Neural progenitor cell (in vitro differentiated cells): Measurements from ENCODE around the gene CRB2. TPM values are rescaled to one million over a fixed set of nuclear protein-coding genes. Genes with fewer than 3 reads are reported as not detected.
A peak's percentile ranks its signal among the peaks of the same experiment; 100 is the strongest.

Experiments used
- DNase-seq: peaks from one replicate; pipeline ENCODE4 v3.0.0-alpha.2; 2016; ENCODE audit warnings: low spot score
- H2AFZ ChIP-seq: fragments of 200-600 bp; sonication (generic); replicated peaks from 2 replicates; pipeline ENCODE4 v1.6.1; 2016; ENCODE audit warnings: antibody characterized with exemption
- H3F3A ChIP-seq: fragments of 200-600 bp; sonication (generic); 2 replicates; pipeline ENCODE4 v1.6.1; 2016; ENCODE audit warnings: antibody characterized with exemption, low read depth
- H3K27ac ChIP-seq: fragments of 200-600 bp; sonication (generic); 2 replicates; pipeline ENCODE4 v1.5.1; 2016; ENCODE audit warnings: mild to moderate bottlenecking
- H3K27me3 ChIP-seq: fragments of 200-600 bp; sonication (generic); 2 replicates; pipeline ENCODE4 v1.6.1; 2016; ENCODE audit warnings: mild to moderate bottlenecking, moderate library complexity
- H3K36me3 ChIP-seq: fragments of 200-600 bp; sonication (generic); 2 replicates; pipeline ENCODE4 v1.5.1; 2016
- H3K4me1 ChIP-seq: fragments of 200-600 bp; sonication (generic); 2 replicates; pipeline ENCODE4 v1.6.1; 2016; ENCODE audit warnings: mixed run types
- H3K4me2 ChIP-seq: fragments of 200-600 bp; sonication (generic); 2 replicates; pipeline ENCODE4 v1.6.1; 2016
- H3K4me3 ChIP-seq: fragments of 200-600 bp; sonication (generic); 2 replicates; pipeline ENCODE4 v1.5.1; 2016
- H3K79me2 ChIP-seq: fragments of 200-600 bp; sonication (generic); 2 replicates; pipeline ENCODE4 v1.6.1; 2016; ENCODE audit warnings: low read depth
- H3K9ac ChIP-seq: fragments of 200-600 bp; sonication (generic); 2 replicates; pipeline ENCODE4 v1.6.1; 2016
- H3K9me3 ChIP-seq: fragments of 200-600 bp; sonication (generic); 2 replicates; pipeline ENCODE4 v1.5.1; 2016; ENCODE audit warnings: low read depth
- H4K20me1 ChIP-seq: fragments of 200-600 bp; sonication (generic); 2 replicates; pipeline ENCODE4 v1.6.1; 2016; ENCODE audit warnings: low read depth
- H3K27ac Mint-ChIP-seq: 3 replicates; pipeline ENCODE4 v1.8.0; 2021; ENCODE audit warnings: mixed read lengths
- H3K27me3 Mint-ChIP-seq: 2 replicates; pipeline ENCODE4 v1.8.0; 2022; ENCODE audit warnings: low read depth, mild to moderate bottlenecking, inconsistent platforms, moderate library complexity, mixed read lengths; ENCODE audit not compliant: insufficient read depth
- H3K36me3 Mint-ChIP-seq: 3 replicates; pipeline ENCODE4 v1.8.0; 2021; ENCODE audit warnings: mixed read lengths
- H3K4me1 Mint-ChIP-seq: 3 replicates; pipeline ENCODE4 v1.8.0; 2021; ENCODE audit warnings: mixed read lengths
- H3K4me3 Mint-ChIP-seq: 3 replicates; pipeline ENCODE4 v1.8.0; 2021; ENCODE audit warnings: mild to moderate bottlenecking, moderate library complexity, mixed read lengths
- H3K9me3 Mint-ChIP-seq: 3 replicates; pipeline ENCODE4 v1.8.0; 2020; ENCODE audit warnings: mixed read lengths
- CTCF ChIP-seq: fragments of 200-600 bp; sonication (generic); IDR thresholded peaks from 2 replicates; pipeline ENCODE4 v1.5.1; 2017; ENCODE audit warnings: antibody characterized with exemption, mild to moderate bottlenecking
- EZH2 ChIP-seq: fragments of 200-600 bp; sonication (generic); IDR thresholded peaks from 2 replicates; pipeline ENCODE4 v1.6.1; 2017; ENCODE audit warnings: antibody characterized with exemption, mild to moderate bottlenecking, moderate library complexity
- EZH2phosphoT487 ChIP-seq: fragments of 200-600 bp; sonication (generic); IDR thresholded peaks from 2 replicates; pipeline ENCODE4 v1.6.1; 2017; ENCODE audit warnings: antibody characterized with exemption
- total RNA-seq: library from RNA; depleted of rRNA; stranded (reverse); fragments of >200 nt; gene quantifications from 2 replicates; pipeline ENCODE4 v1.2.3, GENCODE V29; 2015; ENCODE audit warnings: low replicate concordance

CRB2 gene
- total RNA-seq, 1 donor from 2014 or later = 18.5 TPM

GRCh38 chr9:123358181-123358905 lies 2.3 kb downstream of the CRB2 start:
- H3K27me3 ChIP-seq = no peaks in the 10 kb centered on the region
- Mint-ChIP-seq H3K36me3 (peaks cover 2% of the 10 kb centered on the region), H3K9me3 (no peaks in the 10 kb centered on the region), H3K4me1 (peaks cover 75% of the 10 kb centered on the region), H3K4me3 (peak overlapping the region; percentile 94), H3K27me3 (peaks cover 26% of the 10 kb centered on the region), H3K27ac (peak overlapping the region; percentile 99)
- H3K27ac ChIP-seq = peak overlapping the region; percentile 68
- H3K9me3 ChIP-seq = no peaks in the 10 kb centered on the region
- H3K9ac ChIP-seq = no peak overlapping the region
- H3K36me3 ChIP-seq = no peaks in the 10 kb centered on the region
- H2AFZ ChIP-seq = no peak overlapping the region
- peaks cover 48% of the 10 kb centered on the region for H3K4me1 ChIP-seq
- peaks cover 33% of the 10 kb centered on the region for H4K20me1 ChIP-seq
- TF ChIP-seq EZH2 = no peak
- TF ChIP-seq CTCF = no peak
- no peak for TF ChIP-seq EZH2phosphoT487
- DNase-seq = peak; percentile 96
- H3F3A ChIP-seq = peaks cover 62% of the 10 kb centered on the region
- peak overlapping the region; percentile 99 for H3K4me2 ChIP-seq
- peaks cover 71% of the 10 kb centered on the region for H3K79me2 ChIP-seq
- peak overlapping the region; percentile 84 for H3K4me3 ChIP-seq

- Histone ChIP-seq H4K20me1 (peaks cover 39% of the 10 kb centered on the region), H3K36me3 (no peaks in the 10 kb centered on the region), H3K9me3 (no peaks in the 10 kb centered on the region), H3K27me3 (no peaks in the 10 kb centered on the region), H3K79me2 (peaks cover 76% of the 10 kb centered on the region), H3K4me1 (peaks cover 54% of the 10 kb centered on the region), H2AFZ (no peak overlapping the region), H3F3A (peaks cover 68% of the 10 kb centered on the region), H3K9ac (no peak overlapping the region), H3K27ac (peak overlapping the region; percentile 68), H3K4me3 (peak overlapping the region; percentile 84), H3K4me2 (peak overlapping the region; percentile 99)
- Mint-ChIP-seq H3K36me3 (peaks cover 8% of the 10 kb centered on the region), H3K9me3 (no peaks in the 10 kb centered on the region), H3K4me3 (peak overlapping the region; percentile 94), H3K27ac (peak overlapping the region; percentile 99), H3K4me1 (peaks cover 80% of the 10 kb centered on the region), H3K27me3 (peaks cover 21% of the 10 kb centered on the region)
- DNase-seq = no peak
- TF ChIP-seq CTCF (no peak), EZH2phosphoT487 (no peak)
Observed at GRCh38 chr9:123359106-123359505, 3.1 kb downstream of the CRB2 start.

- H3K4me3 Mint-ChIP-seq = peak overlapping the region; percentile 76
- Histone ChIP-seq H3K79me2 (peaks cover 76% of the 10 kb centered on the region), H3K9me3 (no peaks in the 10 kb centered on the region), H3K27ac (no peak overlapping the region), H3K4me3 (no peak overlapping the region), H4K20me1 (peaks cover 42% of the 10 kb centered on the region), H3K4me2 (peak overlapping the region; percentile 99), H3K36me3 (no peaks in the 10 kb centered on the region), H2AFZ (no peak overlapping the region), H3K4me1 (peaks cover 58% of the 10 kb centered on the region), H3F3A (peaks cover 64% of the 10 kb centered on the region), H3K9ac (no peak overlapping the region), H3K27me3 (no peaks in the 10 kb centered on the region)
- no peaks in the 10 kb centered on the region for H3K9me3 Mint-ChIP-seq
- peaks cover 80% of the 10 kb centered on the region for H3K4me1 Mint-ChIP-seq
- no peak for DNase-seq
- H3K27me3 Mint-ChIP-seq = peaks cover 19% of the 10 kb centered on the region
- TF ChIP-seq CTCF = no peak
- no peak for TF ChIP-seq EZH2
- no peak for TF ChIP-seq EZH2phosphoT487
- H3K27ac Mint-ChIP-seq = peak overlapping the region; percentile 88
- H3K36me3 Mint-ChIP-seq = peaks cover 11% of the 10 kb centered on the region
Observed at GRCh38 chr9:123359546-123359945, 3.5 kb downstream of the CRB2 start.
